K562 (cell line): ENCODE measurements around the gene GGTLC1. TPM values are rescaled to one million over a fixed set of nuclear protein-coding genes. Genes with fewer than 3 reads are reported as not detected.
"Not testable (repeated sequence)": the region's sequence is repeated elsewhere in the genome, so short reads cannot be mapped to it uniquely, and the experiment has no call there.

Experiments
- ATAC-seq: fragments of 200-7000 bp; cut with Tn5 transposase; 3 replicates; pipeline ENCODE4 v1.9.1; 2020; ENCODE audit warnings: moderate library complexity
- BruUV-seq: library from RNA; stranded (reverse); fragments of 400-500 nt; replicated peaks from 2 replicates; lab custom pipeline; 2021; lab: Mats Ljungman, UMichigan
- CTCF ChIA-PET: fragments of 300-600 bp; formaldehyde crosslinking; extraction: SDS; loops from one replicate; lab custom pipeline; 2021; ENCODE audit warnings: low intra/inter-chr PET ratio; lab: Yijun Ruan, JAX
- POLR2A ChIA-PET: fragments of 300-600, 350-650 bp; sonication (Branson Sonifier 250); formaldehyde crosslinking; extraction: SDS; loops from one replicate; lab custom pipeline; 2021; ENCODE audit warnings: antibody characterized with exemption, inconsistent platforms; lab: Yijun Ruan, JAX
- DNase-seq, 4 experiments: peaks; one replicate each; pipeline versions ENCODE4 v3.0.0 to v3.0.0-alpha.2; 2011 to 2018; ENCODE audit warnings: low spot score in 3 of 4, mixed read lengths in 3 of 4; ENCODE audit errors: extremely low read depth in 1 of 4
- FAIRE-seq: peaks from 2 replicates; lab custom pipeline; 2011; peaks lifted over from hg19 to GRCh38; lab: Jason Lieb, UNC
- H2AFZ ChIP-seq: 2 replicates; pipeline ENCODE4 v1.6.0; 2011; ENCODE audit warnings: low read depth, low read length, control low read depth, inconsistent platforms
- H3K27ac ChIP-seq: fragments of 200-600 bp; 3 replicates; pipeline ENCODE4 v1.8.0; 2011; ENCODE audit warnings: low read depth, mild to moderate bottlenecking, control low read depth, inconsistent platforms, low read length, moderate library complexity, mixed read lengths; ENCODE audit errors: extremely low read depth
- H3K27me3 ChIP-seq, 2 experiments: fragments of 300-600 bp in 1 of 2; 2 replicates in 1 of 2; 3 replicates in 1 of 2; pipeline versions ENCODE4 v1.6.0 to v1.8.0; 2011; ENCODE audit warnings: inconsistent platforms in 2 of 2, low read length in 2 of 2, mild to moderate bottlenecking in 1 of 2, mixed read lengths in 1 of 2, moderate library complexity in 1 of 2; ENCODE audit not compliant: control insufficient read depth in 2 of 2, insufficient read depth in 2 of 2
- H3K36me3 ChIP-seq: fragments of 300-600 bp; 3 replicates; pipeline ENCODE4 v1.8.0; 2011; ENCODE audit warnings: mild to moderate bottlenecking, low read length, inconsistent platforms; ENCODE audit not compliant: control insufficient read depth, insufficient read depth
- H3K4me1 ChIP-seq, 2 experiments: fragments of 200-600 bp in 1 of 2; replicated peaks in 1 of 2; 2 replicates in 1 of 2; 3 replicates in 1 of 2; pipeline versions ENCODE4 v1.5.1 to v1.8.0; 2011; ENCODE audit warnings: inconsistent platforms in 2 of 2, low read length in 2 of 2, mild to moderate bottlenecking in 1 of 2, mixed read lengths in 1 of 2, moderate library complexity in 1 of 2; ENCODE audit not compliant: control insufficient read depth in 2 of 2, insufficient read depth in 2 of 2
- H3K4me2 ChIP-seq: 2 replicates; pipeline ENCODE4 v1.6.1; 2011; ENCODE audit warnings: low read length, control low read depth, inconsistent platforms, mixed read lengths; ENCODE audit not compliant: insufficient read depth
- H3K4me3 ChIP-seq: fragments of 200-600 bp; sonication (generic), shearing (Covaris generic); 2 replicates; pipeline ENCODE4 v1.5.1; 2016; ENCODE audit warnings: control low read depth, inconsistent platforms
- H3K79me2 ChIP-seq: fragments of 200-600 bp; 3 replicates; pipeline ENCODE4 v1.8.0; 2011; ENCODE audit warnings: low read length, inconsistent platforms; ENCODE audit not compliant: control insufficient read depth, insufficient read depth
- H3K9ac ChIP-seq, 2 experiments: 2 replicates each; pipeline versions ENCODE4 v1.6.0 to v1.6.1; 2011; ENCODE audit warnings: low read depth in 2 of 2, low read length in 2 of 2, control low read depth in 1 of 2, inconsistent platforms in 1 of 2, mild to moderate bottlenecking in 1 of 2, mixed read lengths in 1 of 2; ENCODE audit not compliant: insufficient read depth in 1 of 2
- H3K9me1 ChIP-seq: one replicate; pipeline ENCODE4 v1.6.0; 2011; ENCODE audit warnings: inconsistent platforms, mild to moderate bottlenecking, low read length, moderate library complexity; ENCODE audit not compliant: control insufficient read depth, insufficient read depth
- H3K9me3 ChIP-seq: replicated peaks from 2 replicates; pipeline ENCODE4 v1.5.1; 2011; ENCODE audit warnings: low read depth, low read length, inconsistent platforms; ENCODE audit not compliant: control insufficient read depth, insufficient read depth
- H4K20me1 ChIP-seq: replicated peaks from 2 replicates; pipeline ENCODE4 v1.6.1; 2011; ENCODE audit warnings: low read length, inconsistent platforms, mixed read lengths; ENCODE audit not compliant: control insufficient read depth, insufficient read depth
- WGBS: fragments of 100-300 bp; shearing (Covaris generic); methylation state at CpG from one replicate; pipeline ENCODE4 v1.1.6; 2016; ENCODE audit warnings: low coverage, mixed read lengths; ENCODE audit not compliant: insufficient coverage; ENCODE audit errors: missing lambda C conversion rate; 5-methylcytosine and 5-hydroxymethylcytosine counted together
- in situ Hi-C: fragments of 300-500 bp; cut with MboI; formaldehyde crosslinking; loops from 4 replicates; pipeline ENCODE4 v1.15.0; 2018; ENCODE audit warnings: inconsistent platforms, mixed read lengths
- intact Hi-C: fragments of 100-400 bp; cut with micrococcal nuclease; formaldehyde crosslinking; loops from 2 replicates; pipeline ENCODE4 v1.14.2; 2022
- polyA plus RNA-seq, 8 experiments: library from polyadenylated mRNA; depleted of rRNA in 4 of 8; stranded (reverse) in 5 of 8; unstranded in 3 of 8; fragments of >200 nt; fragmentation: Nextera tagmentation in 2 of 8; fragmentation: Illumina TruSeq in 1 of 8; extraction: Ambion mirVana in 2 of 8; extraction: Trizol in 1 of 8; gene quantifications; 2 replicates each; pipeline versions ENCODE4 v1.2.1 to v1.2.3, GENCODE V29; 2011 to 2014; ENCODE audit warnings: inconsistent platforms in 1 of 8, missing spikeins in 1 of 8
- total RNA-seq, 7 experiments: library from RNA; depleted of rRNA in 6 of 7; stranded (reverse); fragments of >200 nt in 6 of 7; fragmentation: Illumina TruSeq in 2 of 7; extraction: Trizol in 2 of 7; gene quantifications; 2 replicates each; pipeline versions ENCODE4 v1.2.1 to v1.2.3, GENCODE V29; 2011 to 2021; ENCODE audit warnings: low replicate concordance in 1 of 7

The GGTLC1 gene
- total and polyA plus RNA-seq, 9 of the 15 experiments (the other 6 are each of a cell fraction or from before 2014, with no cell fraction given): not detected

- H3K9ac ChIP-seq, ATAC-seq, H3K4me3 ChIP-seq, H4K20me1 ChIP-seq, CTCF ChIA-PET, H3K9me3 ChIP-seq, POLR2A ChIA-PET, FAIRE-seq, H3K79me2 ChIP-seq, H2AFZ ChIP-seq, H3K4me2 ChIP-seq, intact Hi-C loops, H3K27me3 ChIP-seq, DNase-seq, BruUV-seq, H3K9me1 ChIP-seq, H3K36me3 ChIP-seq, H3K27ac ChIP-seq, H3K4me1 ChIP-seq: not testable (repeated sequence)
- WGBS: 3% methylated on average over 9 of the region's 12 CpGs
- in situ Hi-C loops: loop anchor here (10.0 kb wide), 1 partner anchor 109 kb away; no protein-coding TSS in a partner anchor
These were observed 4.9 kb upstream of the GGTLC1 start for GRCh38 chr20:23993440-23993839.

- H4K20me1 ChIP-seq, H3K27ac ChIP-seq, intact Hi-C loops, CTCF ChIA-PET, H3K9me1 ChIP-seq, BruUV-seq, H3K9me3 ChIP-seq, H2AFZ ChIP-seq, POLR2A ChIA-PET, H3K27me3 ChIP-seq, FAIRE-seq, DNase-seq, H3K4me3 ChIP-seq, ATAC-seq, H3K4me2 ChIP-seq, H3K4me1 ChIP-seq, H3K79me2 ChIP-seq, H3K9ac ChIP-seq, H3K36me3 ChIP-seq: not testable (repeated sequence)
- in situ Hi-C loops: loop anchor here (10.0 kb wide), 1 partner anchor 105 kb away; no protein-coding TSS in a partner anchor
- WGBS: 3% methylated on average over 4 of the region's 12 CpGs
These were observed 1.7 kb upstream of the GGTLC1 start for GRCh38 chr20:23990296-23990695.

DNA sequence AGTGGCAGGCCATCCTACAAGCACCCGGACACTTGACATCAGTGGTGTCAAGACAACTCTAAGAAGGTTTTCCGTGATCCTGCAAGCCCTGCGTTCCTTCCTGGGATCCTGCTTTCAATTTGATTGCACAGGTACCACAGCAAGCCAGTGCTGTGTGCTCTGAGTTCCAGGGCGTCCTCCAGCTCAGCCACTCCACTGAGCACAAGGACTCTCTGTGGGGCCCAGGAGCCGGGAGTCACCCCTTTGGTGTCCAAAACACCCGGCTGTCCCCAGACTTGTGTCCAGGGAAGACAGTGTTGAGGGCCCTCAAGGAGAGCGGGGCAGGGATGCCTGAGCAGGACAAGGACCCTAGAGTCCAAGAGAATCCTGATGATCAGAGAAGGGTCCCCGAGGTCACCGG lies 387 bp upstream of the GGTLC1 start:
- ATAC-seq, H3K4me3 ChIP-seq, intact Hi-C loops, DNase-seq, H3K79me2 ChIP-seq, H2AFZ ChIP-seq, H3K9ac ChIP-seq, H3K4me2 ChIP-seq, POLR2A ChIA-PET, in situ Hi-C loops, FAIRE-seq, H3K27me3 ChIP-seq, H3K9me1 ChIP-seq, CTCF ChIA-PET, H3K4me1 ChIP-seq, BruUV-seq, H3K36me3 ChIP-seq, H3K27ac ChIP-seq, H4K20me1 ChIP-seq, H3K9me3 ChIP-seq: not testable (repeated sequence)
- 14% methylated on average over 4 of the region's 9 CpGs for WGBS

DNA sequence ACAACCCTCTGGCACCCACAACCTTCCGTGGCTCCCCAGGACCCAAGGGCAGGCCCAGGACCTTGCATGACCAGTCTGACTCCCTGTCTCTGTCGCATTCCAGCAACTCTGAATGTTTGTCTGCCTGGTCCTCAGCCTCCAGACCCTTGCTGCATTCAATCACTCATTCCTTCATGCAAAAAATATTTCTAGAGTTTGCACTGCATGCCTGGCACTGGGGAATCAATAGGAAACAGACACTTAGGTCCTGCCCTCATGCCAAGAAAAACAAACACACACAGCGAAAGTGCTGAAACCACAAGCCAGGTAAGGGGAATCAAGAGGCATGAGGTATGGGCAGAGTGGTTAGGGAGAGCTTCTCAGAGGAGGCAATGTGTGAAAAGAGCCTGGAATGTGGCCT lies 1.9 kb downstream of the GGTLC1 start:
- H3K4me1 ChIP-seq, H3K27ac ChIP-seq, CTCF ChIA-PET, H3K27me3 ChIP-seq, H3K4me3 ChIP-seq, H3K79me2 ChIP-seq, POLR2A ChIA-PET, H3K36me3 ChIP-seq, H2AFZ ChIP-seq, BruUV-seq, ATAC-seq, H4K20me1 ChIP-seq, DNase-seq, H3K4me2 ChIP-seq, H3K9me1 ChIP-seq, H3K9ac ChIP-seq, intact Hi-C loops, in situ Hi-C loops, FAIRE-seq, H3K9me3 ChIP-seq: not testable (repeated sequence)
- WGBS: 0% methylated on average over 2 of the region's 3 CpGs
